ENCODE results near the gene SUCNR1. TPM values are rescaled to one million over a fixed set of nuclear protein-coding genes. Genes with fewer than 3 reads are reported as not detected.

Gene SUCNR1
- total RNA-seq, 2 experiments from 2014 or later, result not detected

GRCh38 chr3:151899996-151900395, 26.6 kb downstream of the SUCNR1 start:
- H3K9me3 Mint-ChIP-seq, result no peaks in the 10 kb centered on the region
- H3K27ac Mint-ChIP-seq, result no peak overlapping the region
- no peak for DNase-seq
- no peaks in the 10 kb centered on the region for H3K27me3 Mint-ChIP-seq
- peaks cover 2% of the 10 kb centered on the region for H3K36me3 Mint-ChIP-seq (ENCODE audit: low read depth)
- ChIA-PET POLR2A (no interaction called here), CTCF (no interaction called here)
- no peak overlapping the region for H3K4me3 Mint-ChIP-seq
- peaks cover 44% of the 10 kb centered on the region for H3K4me1 Mint-ChIP-seq

- H3K27me3 Mint-ChIP-seq, result no peaks in the 10 kb centered on the region
- H3K4me1 Mint-ChIP-seq, result peaks cover 39% of the 10 kb centered on the region
- no peaks in the 10 kb centered on the region for H3K36me3 Mint-ChIP-seq (ENCODE audit: low read depth)
- H3K4me3 Mint-ChIP-seq, result no peak overlapping the region
- H3K9me3 Mint-ChIP-seq, result no peaks in the 10 kb centered on the region
- ChIA-PET POLR2A (no interaction called here), CTCF (no interaction called here)
- H3K27ac Mint-ChIP-seq, result no peak overlapping the region
- DNase-seq, result no peak
Observed at GRCh38 chr3:151900460-151900859, 27.0 kb downstream of the SUCNR1 start.

GRCh38 chr3:151900884-151901643, 27.6 kb downstream of the SUCNR1 start:
- Mint-ChIP-seq H3K36me3 (ENCODE audit: low read depth) (no peaks in the 10 kb centered on the region), H3K27me3 (no peaks in the 10 kb centered on the region), H3K4me1 (peaks cover 33% of the 10 kb centered on the region), H3K4me3 (no peak overlapping the region), H3K9me3 (no peaks in the 10 kb centered on the region), H3K27ac (peak overlapping the region; percentile 13)
- CTCF ChIA-PET, result no interaction called here
- POLR2A ChIA-PET, result no interaction called here
- DNase-seq, result no peak

- H3K27me3 Mint-ChIP-seq, result peaks cover 2% of the 10 kb centered on the region
- H3K36me3 Mint-ChIP-seq (ENCODE audit: low read depth), result no peaks in the 10 kb centered on the region
- H3K4me1 Mint-ChIP-seq, result peaks cover 27% of the 10 kb centered on the region
- CTCF ChIA-PET, result no interaction called here
- POLR2A ChIA-PET, result no interaction called here
- no peak for DNase-seq
- no peaks in the 10 kb centered on the region for H3K9me3 Mint-ChIP-seq
- no peak overlapping the region for H3K4me3 Mint-ChIP-seq
- no peak overlapping the region for H3K27ac Mint-ChIP-seq
Observed at GRCh38 chr3:151901644-151902285, 28.3 kb downstream of the SUCNR1 start.

GRCh38 chr3:151903501-151903991, 30.1 kb downstream of the SUCNR1 start:
- Mint-ChIP-seq H3K4me3 (no peak overlapping the region), H3K9me3 (no peaks in the 10 kb centered on the region), H3K27me3 (peaks cover 2% of the 10 kb centered on the region), H3K27ac (no peak overlapping the region), H3K4me1 (peaks cover 26% of the 10 kb centered on the region), H3K36me3 (ENCODE audit: low read depth) (no peaks in the 10 kb centered on the region)
- CTCF ChIA-PET, result no interaction called here
- DNase-seq, result no peak
- POLR2A ChIA-PET, result interaction anchor here (0.7 kb wide), 1 partner anchor 8 kb away, joined by 3 read pairs; no protein-coding TSS in a partner anchor

GRCh38 chr3:151905647-151906046, 32.2 kb downstream of the SUCNR1 start:
- POLR2A ChIA-PET, result no interaction called here
- H3K4me3 Mint-ChIP-seq, result no peak overlapping the region
- CTCF ChIA-PET, result no interaction called here
- H3K36me3 Mint-ChIP-seq (ENCODE audit: low read depth), result no peaks in the 10 kb centered on the region
- DNase-seq, result no peak
- H3K27ac Mint-ChIP-seq, result no peak overlapping the region
- H3K4me1 Mint-ChIP-seq, result peaks cover 15% of the 10 kb centered on the region
- H3K27me3 Mint-ChIP-seq, result peaks cover 8% of the 10 kb centered on the region
- H3K9me3 Mint-ChIP-seq, result no peaks in the 10 kb centered on the region

- Mint-ChIP-seq H3K27me3 (peaks cover 13% of the 10 kb centered on the region), H3K36me3 (ENCODE audit: low read depth) (no peaks in the 10 kb centered on the region), H3K9me3 (no peaks in the 10 kb centered on the region), H3K4me3 (no peak overlapping the region), H3K27ac (no peak overlapping the region), H3K4me1 (peaks cover 4% of the 10 kb centered on the region)
- ChIA-PET CTCF (no interaction called here), POLR2A (no interaction called here)
- DNase-seq, result no peak
Observed at GRCh38 chr3:151906751-151907150, 33.3 kb downstream of the SUCNR1 start.

- CTCF ChIA-PET, result no interaction called here
- Mint-ChIP-seq H3K36me3 (ENCODE audit: low read depth) (no peaks in the 10 kb centered on the region), H3K9me3 (no peaks in the 10 kb centered on the region), H3K4me3 (no peak overlapping the region), H3K27ac (no peak overlapping the region), H3K4me1 (no peaks in the 10 kb centered on the region), H3K27me3 (peaks cover 13% of the 10 kb centered on the region)
- POLR2A ChIA-PET, result no interaction called here
- DNase-seq, result no peak
Observed at GRCh38 chr3:151908399-151908798, 35.0 kb downstream of the SUCNR1 start.

GRCh38 chr3:151909681-151910405, 36.4 kb downstream of the SUCNR1 start:
- POLR2A ChIA-PET, result no interaction called here
- Mint-ChIP-seq H3K9me3 (no peaks in the 10 kb centered on the region), H3K36me3 (ENCODE audit: low read depth) (no peaks in the 10 kb centered on the region), H3K27me3 (peaks cover 16% of the 10 kb centered on the region), H3K27ac (no peak overlapping the region), H3K4me3 (no peak overlapping the region), H3K4me1 (no peaks in the 10 kb centered on the region)
- CTCF ChIA-PET, result no interaction called here
- DNase-seq, result no peak

GRCh38 chr3:151911462-151911861, 38.0 kb downstream of the SUCNR1 start:
- Mint-ChIP-seq H3K27me3 (peaks cover 14% of the 10 kb centered on the region), H3K4me1 (no peaks in the 10 kb centered on the region), H3K9me3 (no peaks in the 10 kb centered on the region), H3K4me3 (no peak overlapping the region), H3K27ac (no peak overlapping the region), H3K36me3 (ENCODE audit: low read depth) (no peaks in the 10 kb centered on the region)
- DNase-seq, result no peak
- CTCF ChIA-PET, result no interaction called here
- POLR2A ChIA-PET, result no interaction called here

- H3K9me3 Mint-ChIP-seq, result no peaks in the 10 kb centered on the region
- no peaks in the 10 kb centered on the region for H3K4me1 Mint-ChIP-seq
- H3K4me3 Mint-ChIP-seq, result no peak overlapping the region
- ChIA-PET CTCF (no interaction called here), POLR2A (no interaction called here)
- DNase-seq, result no peak
- no peak overlapping the region for H3K27ac Mint-ChIP-seq
- no peaks in the 10 kb centered on the region for H3K36me3 Mint-ChIP-seq (ENCODE audit: low read depth)
- peaks cover 14% of the 10 kb centered on the region for H3K27me3 Mint-ChIP-seq
Observed at GRCh38 chr3:151912028-151912427, 38.6 kb downstream of the SUCNR1 start.

GRCh38 chr3:151916781-151917180, 43.3 kb downstream of the SUCNR1 start:
- CTCF ChIA-PET, result interaction anchor here (1.4 to 1.6 kb wide), 2 partner anchors 8 to 448 kb away, joined by 4 to 5 read pairs; no protein-coding TSS in a partner anchor
- Mint-ChIP-seq H3K4me3 (no peak overlapping the region), H3K27me3 (peaks cover 3% of the 10 kb centered on the region), H3K36me3 (ENCODE audit: low read depth) (no peaks in the 10 kb centered on the region), H3K9me3 (no peaks in the 10 kb centered on the region), H3K4me1 (no peaks in the 10 kb centered on the region), H3K27ac (no peak overlapping the region)
- POLR2A ChIA-PET, result no interaction called here
- no peak for DNase-seq

- Mint-ChIP-seq H3K4me1 (no peaks in the 10 kb centered on the region), H3K4me3 (no peak overlapping the region), H3K27ac (no peak overlapping the region), H3K27me3 (peaks cover 2% of the 10 kb centered on the region), H3K36me3 (ENCODE audit: low read depth) (no peaks in the 10 kb centered on the region), H3K9me3 (no peaks in the 10 kb centered on the region)
- ChIA-PET CTCF (interaction anchor here (0.6 to 2.1 kb wide), 9 partner anchors 20 to 1425 kb away, joined by 3 to 14 read pairs (median 3); no protein-coding TSS in a partner anchor), POLR2A (no interaction called here)
- DNase-seq, result no peak
Observed at GRCh38 chr3:151918253-151919029, 45.0 kb downstream of the SUCNR1 start.

Measured in activated CD4-positive, alpha-beta memory T cell treated with anti-CD3 and anti-CD28 coated beads, Interleukin-2, amount 10 ng/mL, durations not matched to agents 7 days and 5 days (primary cell).